Measurements from ENCODE around the gene METTL14. TPM values are rescaled to one million over a fixed set of nuclear protein-coding genes. Genes with fewer than 3 reads are reported as not detected.
"Not testable (repeated sequence)": the region's sequence is repeated elsewhere in the genome, so short reads cannot be mapped to it uniquely, and the experiment has no call there.

The METTL14 gene
- total RNA-seq = 29.4 TPM

DNA sequence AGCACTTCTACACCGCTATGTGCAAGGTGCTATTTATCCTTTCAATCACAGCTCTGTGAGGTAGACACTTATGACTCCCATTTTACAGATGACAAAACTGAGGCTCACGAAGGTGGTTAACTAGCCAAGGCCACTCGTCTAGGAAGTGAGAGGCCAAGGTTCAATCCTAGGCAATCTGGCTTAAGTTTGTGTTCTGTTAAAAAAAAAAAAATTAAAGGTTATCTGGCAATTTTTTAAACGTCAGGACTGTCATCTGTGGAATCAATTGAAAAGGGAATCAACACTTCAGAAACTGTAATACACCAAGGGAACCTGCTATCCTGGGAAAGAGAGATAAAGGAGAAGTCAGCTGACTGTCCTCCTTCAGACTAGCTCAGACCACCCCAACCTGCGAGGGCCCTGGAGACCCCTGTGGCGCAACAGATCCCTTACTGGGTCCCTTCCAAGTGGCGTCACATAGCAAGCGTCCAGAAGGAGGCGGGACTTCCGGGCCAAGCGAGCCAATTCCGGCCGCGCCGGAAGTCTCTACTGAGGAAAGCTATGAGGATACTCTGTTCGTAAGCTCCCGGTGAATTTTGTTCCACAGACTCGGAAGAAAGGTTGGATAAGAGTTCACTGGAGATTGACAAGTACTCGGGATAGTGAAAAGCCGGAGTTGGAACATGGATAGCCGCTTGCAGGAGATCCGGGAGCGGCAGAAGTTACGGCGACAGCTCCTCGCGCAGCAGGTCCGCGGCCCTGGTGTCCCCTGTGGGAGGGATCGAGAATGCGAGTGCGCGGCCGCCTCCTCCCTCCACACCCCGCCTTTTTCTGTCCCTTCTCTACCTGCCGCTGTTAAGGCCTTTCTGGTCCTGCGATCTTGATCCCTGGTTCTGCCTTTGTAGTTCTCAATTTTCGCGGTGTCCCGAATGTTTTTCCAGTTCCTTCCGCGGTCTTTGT, at the start of gene METTL14:
Gene METTL14 (plus strand): TSS at position 520 of the 939 bp plus-strand sequence. CDS start 143 bp downstream, at position 663.
- peak; percentile 96 for ATAC-seq

DNA sequence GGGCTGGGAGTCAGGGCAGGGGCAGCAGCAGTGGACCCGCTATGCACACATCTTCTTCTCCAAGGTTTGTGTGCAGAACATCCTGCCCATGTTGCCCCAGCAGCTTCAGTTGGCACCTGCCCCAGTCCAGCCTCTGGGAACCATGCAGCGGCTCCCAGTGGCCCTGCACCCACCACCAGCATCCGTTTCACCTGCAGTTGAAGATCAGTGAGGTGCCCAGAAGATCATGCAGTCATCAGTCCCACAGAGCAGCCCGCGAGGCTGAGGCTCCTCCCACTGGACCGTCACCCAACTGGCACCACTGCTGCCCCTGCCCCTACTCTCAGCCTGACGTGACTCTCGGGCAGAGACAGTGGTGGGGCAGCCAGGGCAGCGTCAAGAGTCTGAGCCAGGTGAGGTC, 49.1 kb upstream of the METTL14 start:
- not testable (repeated sequence) for ATAC-seq

DNA sequence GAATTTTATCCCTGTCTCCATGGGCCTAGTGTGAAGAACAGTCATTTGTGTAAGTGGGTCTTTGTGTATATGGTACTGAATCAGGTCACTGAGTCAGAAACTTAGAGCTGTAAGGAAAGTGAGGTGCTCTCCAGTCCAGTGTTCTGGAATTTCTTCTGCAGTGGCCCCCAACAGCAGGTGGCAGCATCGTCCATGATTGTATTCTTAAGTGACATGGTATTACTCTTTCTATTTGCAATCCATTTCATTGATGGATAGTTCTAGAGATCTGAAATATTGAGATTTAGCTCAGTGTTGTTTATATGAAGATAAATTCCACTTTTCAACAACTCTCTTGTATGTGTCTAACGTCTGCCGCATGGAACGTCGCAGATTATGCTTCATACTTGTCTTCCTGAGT, 20.5 kb upstream of the METTL14 start:
- not testable (repeated sequence) for ATAC-seq

DNA sequence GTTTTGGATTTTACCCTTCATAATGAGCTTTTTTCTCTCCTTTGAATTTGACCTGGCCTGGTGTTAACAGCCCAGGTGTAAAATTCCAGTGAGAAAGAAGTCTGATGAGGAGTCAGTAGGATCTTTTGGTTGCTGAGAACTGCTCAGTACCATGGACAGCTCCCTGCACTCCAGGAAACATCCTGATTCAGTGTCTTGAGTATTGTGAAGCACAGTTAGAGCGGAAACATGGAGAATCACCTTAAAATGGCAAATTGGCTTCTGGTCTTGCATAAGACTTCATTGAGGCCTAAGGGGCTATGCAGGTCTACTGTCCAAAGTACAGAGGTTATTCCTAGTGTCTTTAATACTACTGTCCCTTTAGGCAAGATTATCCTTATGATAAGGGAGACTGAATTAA, 16.0 kb upstream of the METTL14 start:
- not testable (repeated sequence) for ATAC-seq

DNA sequence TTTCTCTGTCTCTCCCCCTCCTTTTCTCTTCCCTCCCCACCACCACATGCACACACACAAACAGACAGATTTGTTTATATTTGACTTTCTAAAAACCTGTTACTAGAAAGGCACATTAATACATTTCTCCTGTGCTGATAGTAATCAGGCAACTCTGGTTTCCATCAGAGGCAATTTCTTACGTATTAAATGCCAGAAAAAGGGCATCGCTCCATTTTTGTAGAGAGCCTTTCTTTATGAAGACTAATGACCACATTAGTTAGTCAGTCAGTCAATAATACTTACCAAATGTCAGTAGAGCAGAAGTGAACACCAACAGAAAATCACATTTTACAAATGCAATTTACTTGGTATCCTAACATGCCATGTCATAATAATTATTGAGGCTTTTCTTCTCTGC, 14.2 kb upstream of the METTL14 start:
- ATAC-seq = not testable (repeated sequence)

DNA sequence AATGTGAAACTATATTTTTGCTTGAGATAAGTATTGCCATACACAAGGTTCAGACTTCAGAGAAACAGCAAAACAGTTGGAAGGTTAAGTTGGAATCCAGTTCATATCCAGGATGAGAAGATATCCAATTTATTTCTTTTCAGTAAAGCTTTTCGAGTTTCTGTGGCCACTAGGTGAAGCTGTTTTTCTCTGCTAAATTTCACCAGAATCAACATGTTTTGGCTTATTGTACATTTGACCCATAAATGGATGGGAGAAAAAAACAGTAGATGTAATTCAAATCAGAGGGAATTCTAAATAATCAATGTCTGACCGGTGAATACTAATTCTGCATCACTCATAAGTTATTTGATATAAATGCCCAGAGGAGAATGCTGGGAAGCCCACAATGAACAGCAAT, 9.1 kb upstream of the METTL14 start:
- ATAC-seq = no peak

DNA sequence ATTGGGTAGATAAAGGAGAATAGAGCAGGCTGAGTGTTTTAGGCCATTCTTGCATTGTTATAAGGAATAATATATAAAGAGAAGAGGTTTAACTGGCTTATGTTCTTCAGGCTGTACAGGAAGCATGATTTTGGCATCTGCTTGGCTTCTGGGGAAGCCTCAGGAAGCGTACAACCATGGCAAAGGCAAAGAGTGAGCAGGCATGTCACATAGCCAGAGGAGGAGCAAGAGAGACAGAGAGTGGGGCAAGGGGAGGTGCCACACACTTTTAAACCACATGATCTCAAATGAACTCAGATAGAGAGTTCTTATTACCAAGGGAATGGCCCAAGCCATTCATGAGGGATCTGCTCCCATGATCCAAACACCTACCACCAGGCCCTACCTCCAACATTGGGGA, 4.4 kb upstream of the METTL14 start:
- ATAC-seq = no peak

DNA sequence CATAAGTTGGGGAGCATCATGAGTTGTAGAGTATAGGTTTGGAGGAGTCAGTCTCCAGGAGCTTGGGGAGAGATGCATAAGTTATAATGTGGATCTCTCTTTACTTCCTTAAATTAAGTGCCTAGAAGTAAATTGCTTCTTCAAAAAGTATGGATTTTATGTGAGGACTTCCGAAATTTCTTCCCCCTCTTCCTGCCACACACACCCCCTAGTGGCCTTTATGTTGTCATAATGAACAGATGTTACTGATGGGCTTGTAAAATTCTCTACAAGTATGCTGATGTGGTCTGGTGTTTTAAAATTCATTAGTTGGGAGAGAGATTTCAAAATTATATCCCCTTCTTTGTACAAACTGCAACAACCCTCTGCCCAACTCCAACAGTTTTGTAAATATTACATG, 2.3 kb upstream of the METTL14 start:
- no peak for ATAC-seq

DNA sequence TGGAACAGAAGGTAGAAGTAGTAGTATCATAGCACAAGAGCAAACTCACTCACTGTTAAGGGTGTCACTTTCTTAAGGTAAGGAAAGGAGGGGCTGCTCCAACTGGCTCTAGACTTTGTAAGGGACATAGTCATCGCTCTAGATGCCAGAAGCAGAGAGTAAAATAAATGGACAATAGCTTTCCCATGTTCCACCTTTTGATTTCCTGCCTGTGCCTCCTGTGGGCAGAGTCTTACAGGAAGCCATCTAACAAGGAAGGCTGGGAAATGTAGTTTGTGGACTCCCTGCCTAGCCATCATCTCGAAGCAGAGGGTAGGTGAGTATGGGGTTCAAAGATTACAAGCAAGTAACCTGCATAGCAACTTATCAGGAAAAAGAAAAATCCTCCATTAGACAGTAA, 1.7 kb upstream of the METTL14 start:
- no peak for ATAC-seq

DNA sequence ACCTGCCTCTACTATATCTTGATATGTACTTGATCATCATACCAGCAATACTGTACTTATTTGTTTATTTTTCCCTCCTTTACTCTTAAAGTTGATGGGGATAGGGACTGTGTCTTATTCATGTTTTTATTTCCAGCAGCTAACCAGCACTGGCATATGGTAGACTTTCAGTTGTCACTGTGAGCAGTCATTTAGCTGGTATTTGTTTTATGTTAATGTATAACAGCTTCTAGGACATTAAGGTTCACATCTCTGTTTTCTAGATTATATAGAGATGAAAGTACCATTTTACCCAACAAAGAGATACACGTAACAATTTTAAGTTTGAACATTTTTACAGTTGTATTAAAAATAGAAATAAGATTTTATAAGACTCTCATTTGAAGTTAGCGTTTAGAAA, 17.9 kb downstream of the METTL14 start:
- no peak for ATAC-seq

DNA sequence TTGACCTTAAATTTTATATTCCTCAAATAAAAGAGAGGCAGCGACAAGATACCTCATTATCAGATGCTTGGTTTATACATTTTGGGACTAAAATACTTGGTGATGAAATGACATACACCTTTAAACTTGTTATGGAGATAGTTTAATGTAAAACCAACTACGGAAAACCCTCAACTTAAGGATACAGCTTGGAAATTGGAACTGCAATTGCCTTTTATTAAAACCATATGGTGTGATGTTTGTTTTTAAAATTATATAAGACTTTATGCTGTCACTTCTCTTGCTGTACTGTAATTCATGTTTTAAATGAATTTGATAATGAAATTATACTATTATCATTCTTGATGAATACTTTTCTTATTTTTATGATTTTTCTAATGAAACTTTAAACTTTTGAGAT, 25.9 kb downstream of the METTL14 start:
- ATAC-seq = no peak

DNA sequence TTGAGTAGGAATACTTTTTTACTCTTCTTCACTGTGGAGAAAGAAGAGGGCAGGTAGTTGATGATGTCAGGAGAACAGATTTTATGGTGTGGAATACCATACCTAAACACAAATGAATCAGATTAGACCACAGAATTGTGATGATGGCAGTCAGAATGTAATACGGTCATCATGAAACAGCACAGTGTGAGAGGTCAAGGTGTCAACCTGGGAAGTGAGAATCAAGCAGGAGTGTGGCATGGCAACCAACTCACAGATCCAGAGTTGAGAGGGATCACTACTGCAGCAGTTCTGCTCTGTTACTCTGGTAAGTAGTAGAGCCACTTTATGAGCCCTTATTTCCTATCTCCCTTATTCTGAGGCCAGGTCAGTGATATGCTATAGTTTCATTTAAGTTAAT, 27.7 kb downstream of the METTL14 start:
- ATAC-seq = no peak

DNA sequence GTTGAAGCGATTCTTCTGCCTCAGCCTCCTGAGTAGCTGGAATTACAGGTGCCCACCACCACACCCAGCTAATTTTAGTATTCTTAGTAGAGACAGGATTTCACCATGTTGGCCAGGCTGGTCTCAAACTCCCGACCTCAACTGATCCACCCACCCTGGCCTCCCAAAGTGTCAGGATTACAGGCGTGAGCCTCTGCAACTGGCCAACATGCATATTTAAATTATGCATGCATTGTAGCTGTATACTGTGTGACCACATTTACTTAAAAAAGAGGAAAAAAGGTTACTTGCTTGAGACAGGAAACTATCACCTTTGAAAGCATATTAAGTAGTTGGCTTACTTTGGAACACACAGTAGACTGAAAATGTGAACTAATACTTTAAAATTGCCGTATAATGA, 29.5 kb downstream of the METTL14 start:
- no peak for ATAC-seq

DNA sequence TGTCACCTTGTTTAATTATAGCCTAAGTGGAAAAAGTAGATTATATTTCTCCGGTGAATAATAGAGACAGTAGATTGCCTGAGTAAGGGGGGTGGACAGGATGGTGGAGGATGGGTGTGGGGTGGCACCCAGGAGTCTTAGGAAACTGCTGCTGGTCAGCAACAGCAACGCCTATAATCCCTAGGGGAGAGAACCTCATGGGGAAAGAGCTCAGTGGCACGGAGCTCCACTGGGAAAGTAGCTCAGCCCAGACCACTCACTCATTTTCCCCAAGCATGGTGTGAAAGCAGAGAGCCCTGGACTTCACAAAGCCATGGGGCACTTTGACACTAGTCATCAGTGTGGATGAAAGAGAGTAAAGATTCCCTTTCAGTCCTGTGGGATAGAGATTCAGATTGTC, 31.1 kb downstream of the METTL14 start:
- ATAC-seq = no peak

DNA sequence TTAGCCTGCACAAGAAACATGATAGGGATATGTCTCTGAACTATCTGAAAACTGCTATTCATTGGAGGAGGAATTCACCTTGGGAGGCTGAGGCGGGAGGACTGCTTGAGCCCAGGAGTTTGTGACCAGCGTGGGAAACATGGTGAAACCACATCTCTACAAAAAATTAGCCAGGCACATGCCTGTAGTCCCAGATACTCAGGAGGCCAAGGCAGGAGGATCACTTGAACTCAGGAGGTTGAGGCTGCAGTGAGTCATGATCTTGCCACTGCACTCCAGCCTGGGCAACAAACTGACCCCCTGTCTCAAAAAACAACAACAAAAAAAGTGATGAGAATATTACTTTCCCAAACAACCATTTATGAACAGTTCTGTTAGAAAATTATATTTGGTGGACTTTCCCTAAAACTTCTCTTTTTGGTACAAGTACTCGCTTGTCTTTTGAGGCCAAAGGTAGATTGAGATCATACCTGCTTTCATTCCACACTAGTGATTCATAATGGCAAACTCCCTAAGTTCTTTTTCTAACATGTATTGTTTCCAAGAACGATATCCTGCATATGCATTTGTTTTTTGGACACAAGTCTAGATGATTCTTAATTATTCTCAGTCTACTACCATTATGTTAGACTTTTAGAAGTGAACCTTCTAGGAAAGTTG, 33.4 kb downstream of the METTL14 start:
- ATAC-seq = no peak

DNA sequence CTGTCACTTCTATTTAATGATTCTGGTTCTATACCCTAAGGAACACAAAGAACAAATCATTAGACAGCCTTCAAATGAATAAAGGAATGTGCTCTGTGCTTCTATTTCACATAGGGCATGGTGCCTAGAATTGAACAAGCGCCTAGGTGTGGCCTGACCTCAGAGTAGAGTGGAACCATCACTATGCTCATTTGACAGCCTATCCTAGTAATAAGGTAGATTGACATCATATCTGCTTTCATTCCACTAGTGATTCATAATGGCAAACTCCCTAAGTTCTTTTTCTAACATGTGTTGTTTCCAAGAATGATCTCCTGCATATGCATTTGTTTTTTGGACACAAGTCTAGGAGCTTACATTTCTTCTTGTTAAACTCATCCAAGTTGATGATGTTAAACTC, 36.6 kb downstream of the METTL14 start:
- no peak for ATAC-seq

DNA sequence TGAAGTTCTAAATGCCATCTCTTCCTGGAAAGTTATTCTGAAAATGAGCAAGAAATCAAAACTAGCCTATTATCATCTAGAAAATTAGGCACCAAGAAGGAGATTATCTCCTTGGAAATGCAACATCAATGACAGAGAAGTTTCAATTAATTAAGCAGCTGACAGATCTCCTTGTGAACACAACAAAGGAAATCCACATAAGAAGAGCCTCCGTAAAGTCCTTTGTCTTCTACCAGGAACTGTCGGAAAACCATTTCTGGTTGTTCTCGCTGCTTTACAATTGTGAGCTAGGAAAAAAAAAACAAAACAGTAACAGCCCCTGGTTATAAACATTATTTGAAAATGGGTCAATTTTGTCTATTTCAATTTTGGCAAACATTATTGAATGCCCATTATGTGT, 38.2 kb downstream of the METTL14 start:
- ATAC-seq = no peak

DNA sequence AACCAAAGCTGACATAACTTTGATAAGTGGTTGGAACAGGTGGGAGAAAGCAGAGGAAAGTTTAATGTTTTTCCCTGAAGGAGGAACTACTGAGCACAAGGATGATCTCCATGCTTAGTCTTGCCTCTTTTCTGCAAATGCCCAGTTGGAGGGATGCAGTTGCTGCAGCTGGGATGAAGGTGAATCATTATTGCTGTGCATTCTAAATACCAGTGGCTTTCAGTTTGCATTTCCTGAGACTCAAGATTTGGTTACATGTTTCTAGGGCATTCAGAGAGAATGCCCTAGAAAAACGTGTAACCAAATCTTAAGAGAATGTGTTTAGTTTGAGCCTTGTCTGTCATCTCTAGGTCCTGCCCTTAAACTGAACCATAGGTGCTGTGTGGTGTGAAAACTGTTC, 42.2 kb downstream of the METTL14 start:
- no peak for ATAC-seq

DNA sequence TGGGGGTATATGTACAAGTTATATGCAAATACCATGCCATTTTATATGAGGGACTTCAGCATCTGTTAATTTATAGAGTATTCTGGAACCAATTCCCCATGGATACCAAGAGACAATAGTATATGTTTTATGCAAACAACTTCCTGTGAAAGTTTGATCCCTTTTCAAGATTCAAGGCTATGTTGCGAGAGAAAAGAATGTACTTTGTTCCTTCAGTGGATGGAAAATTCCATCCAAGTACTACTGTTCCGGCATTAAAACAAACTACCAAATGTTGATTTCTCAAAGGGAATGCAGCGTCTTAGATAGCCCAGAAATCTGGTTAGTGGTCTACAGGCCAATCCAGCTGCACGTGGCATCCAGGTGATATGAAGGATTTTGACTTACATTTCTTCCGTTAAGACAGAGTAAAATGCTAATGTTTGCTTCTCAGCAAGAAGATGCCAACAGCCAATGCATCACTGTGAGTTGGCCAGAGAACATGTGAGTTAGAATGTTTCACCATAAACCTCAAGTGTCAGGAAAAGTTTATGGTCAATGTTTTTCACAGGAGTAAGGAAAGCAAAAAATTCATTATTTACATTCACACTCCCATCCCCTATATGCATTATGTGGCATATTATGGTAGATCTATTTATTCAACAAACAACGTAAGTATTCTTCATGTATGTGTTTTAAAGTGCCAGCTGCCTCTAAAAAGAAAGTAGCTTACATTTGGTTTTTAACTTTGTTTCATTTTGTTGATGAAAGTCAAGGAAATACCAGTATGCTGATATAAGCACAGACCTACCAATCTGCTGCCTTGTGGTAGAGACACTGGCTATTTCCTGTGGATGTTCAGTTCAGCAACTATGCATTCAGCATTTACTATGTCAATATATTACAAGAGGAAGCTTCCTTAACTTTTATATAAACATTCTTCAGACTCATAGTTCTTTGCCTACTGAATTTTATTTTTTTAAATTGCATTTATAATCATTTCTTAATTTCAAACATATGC, 44.4 kb downstream of the METTL14 start:
- no peak for ATAC-seq

DNA sequence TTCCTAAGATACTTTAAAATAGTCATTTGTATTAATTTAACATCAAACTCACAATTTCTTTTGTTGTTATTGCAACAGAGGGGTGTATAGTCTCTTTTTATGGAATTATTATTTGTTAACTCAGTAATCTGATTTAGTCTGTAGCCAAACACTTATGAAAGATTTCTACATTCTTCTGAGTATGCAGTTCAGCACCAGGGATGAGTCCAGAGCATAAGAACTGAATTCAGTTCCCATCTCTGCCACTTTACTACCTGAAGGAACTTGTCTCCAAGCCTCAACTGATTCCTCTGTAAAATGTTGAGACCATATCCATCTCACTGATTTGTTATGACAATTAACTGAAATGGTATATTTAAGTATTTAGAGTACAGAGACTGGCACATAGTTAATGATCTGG, 45.5 kb downstream of the METTL14 start:
- ATAC-seq = no peak

DNA sequence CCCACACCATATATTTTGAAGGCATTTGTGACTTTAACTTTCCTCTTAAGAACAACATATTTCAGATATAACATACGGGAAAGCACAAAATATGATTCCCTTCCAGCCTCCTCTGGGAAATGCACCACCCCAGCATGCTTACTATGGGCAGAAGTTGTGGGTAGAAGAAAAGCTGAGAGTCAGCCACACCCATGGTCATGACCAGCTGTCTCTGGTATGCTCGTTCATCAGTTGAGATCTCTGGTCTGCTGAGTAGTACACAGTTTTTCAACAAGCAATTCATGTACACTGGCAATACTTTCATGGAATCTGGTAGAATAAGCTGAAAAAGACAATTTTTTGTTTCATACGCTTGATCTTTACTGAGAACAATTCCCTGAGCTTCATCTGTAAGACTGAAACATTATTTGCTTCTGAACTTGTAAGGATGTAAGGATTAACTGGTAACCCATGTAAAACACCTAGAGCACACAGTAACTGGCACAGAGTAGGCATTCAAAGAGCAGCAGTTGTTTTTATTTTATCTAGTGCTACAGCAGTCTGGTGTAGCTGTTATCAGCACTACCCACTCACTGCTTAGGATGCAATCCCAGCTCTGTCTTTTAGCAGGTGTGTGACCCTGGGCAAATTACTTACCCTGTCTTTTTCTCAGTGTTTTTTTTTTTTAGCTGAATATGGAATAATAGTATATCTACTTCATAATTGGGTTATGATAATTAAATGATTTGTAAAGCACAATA, 47.6 kb downstream of the METTL14 start:
- no peak for ATAC-seq

Data from esophagus mucosa (tissue), 1 donor.